ENCODE measurements around the gene RPIA. TPM values are rescaled to one million over a fixed set of nuclear protein-coding genes. Genes with fewer than 3 reads are reported as not detected.

RPIA gene
- total and polyA plus RNA-seq, 9 of the 15 experiments (the other 6 are each of a cell fraction or from before 2014, with no cell fraction given) = 7.8 to 41.2 (median 25.8) TPM

DNA sequence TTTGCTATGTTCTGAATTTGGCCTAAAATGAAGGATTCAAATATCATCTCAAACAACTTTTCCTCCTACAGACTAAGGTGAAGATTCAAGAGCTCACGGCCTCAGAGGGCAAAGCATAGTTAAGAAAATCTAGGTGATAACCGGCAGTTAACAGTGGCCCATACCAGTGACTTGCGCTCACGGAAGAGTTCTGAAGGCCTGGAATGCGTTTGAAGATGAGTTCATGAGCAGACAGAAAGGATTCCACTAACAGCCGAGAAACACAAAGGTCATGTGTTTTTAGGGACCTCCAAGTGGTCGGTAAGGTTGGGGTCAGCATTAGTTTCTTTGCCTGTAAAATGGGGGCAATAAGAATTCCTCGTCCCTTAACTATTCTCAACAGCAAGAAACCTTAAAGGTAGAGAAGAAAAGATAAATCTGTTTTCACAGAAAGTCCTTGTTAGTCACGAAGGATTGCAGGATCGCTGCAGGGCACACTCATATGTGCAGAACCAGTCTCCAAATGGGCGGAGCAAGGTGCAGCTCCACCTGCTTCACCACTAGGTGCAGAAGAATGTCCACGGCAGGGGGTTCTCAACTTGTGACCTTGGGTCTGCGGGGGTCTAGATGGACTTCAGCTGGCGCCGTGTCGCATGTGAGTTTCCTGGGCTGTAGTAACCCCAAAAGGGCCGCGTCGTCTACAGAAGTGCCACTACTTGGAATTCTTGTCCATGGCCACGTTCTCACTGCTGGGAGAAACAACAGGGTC lies 708 bp upstream of the RPIA start (continued):
- TF ChIP-seq CBX3 (IDR thresholded peaks at IDR 0.05; ENCODE audit: borderline replicate concordance in 1 of 2, low read length in 2 of 2) (0 out of 3 replicates have a peak, but pooled peaks of 1 of the 2 experiments have one; percentile 10), RFX7 (CRISPR knock-in tag; IDR thresholded peaks at IDR 0.05) (no peak), POLR3A (IDR thresholded peaks at IDR 0.05; ENCODE audit: borderline replicate concordance, extremely low read depth, insufficient read depth, insufficient read length) (no peak), MAFK (IDR thresholded peaks at IDR 0.05; ENCODE audit: low read length) (no peak), DPF2 (IDR thresholded peaks at IDR 0.05) (no peak; the same call in 1 of the 2 replicates), HMGN3 (IDR thresholded peaks at IDR 0.05; ENCODE audit: borderline replicate concordance, extremely low read depth, insufficient read length, low read depth, low read length) (no peak), ZNF551 (CRISPR knock-in tag; IDR thresholded peaks at IDR 0.05) (no peak), TAF9B (IDR thresholded peaks at IDR 0.05; ENCODE audit: partially characterized antibody) (peak; percentile 4), ILF3 (IDR thresholded peaks at IDR 0.05; ENCODE audit: borderline replicate concordance) (no peak), NCOA2 (IDR thresholded peaks at IDR 0.05; ENCODE audit: partially characterized antibody in 2 of 2) (no peak), ZNF347 (CRISPR knock-in tag; IDR thresholded peaks at IDR 0.05; ENCODE audit: low read depth) (no peak), ZBTB34 (CRISPR knock-in tag; IDR thresholded peaks at IDR 0.05) (no peak), XRCC5 (IDR thresholded peaks at IDR 0.05; ENCODE audit: low read depth, low read length) (no peak), ETV5 (CRISPR knock-in tag; IDR thresholded peaks at IDR 0.05; ENCODE audit: low read depth) (0 out of 2 replicates have a peak, but pooled peaks have one; percentile 26), GTF2E2 (tag; IDR thresholded peaks at IDR 0.05) (no peak), ZBTB17 (CRISPR knock-in tag; IDR thresholded peaks at IDR 0.05) (no peak)
- TF ChIP-seq, protein P1, sequence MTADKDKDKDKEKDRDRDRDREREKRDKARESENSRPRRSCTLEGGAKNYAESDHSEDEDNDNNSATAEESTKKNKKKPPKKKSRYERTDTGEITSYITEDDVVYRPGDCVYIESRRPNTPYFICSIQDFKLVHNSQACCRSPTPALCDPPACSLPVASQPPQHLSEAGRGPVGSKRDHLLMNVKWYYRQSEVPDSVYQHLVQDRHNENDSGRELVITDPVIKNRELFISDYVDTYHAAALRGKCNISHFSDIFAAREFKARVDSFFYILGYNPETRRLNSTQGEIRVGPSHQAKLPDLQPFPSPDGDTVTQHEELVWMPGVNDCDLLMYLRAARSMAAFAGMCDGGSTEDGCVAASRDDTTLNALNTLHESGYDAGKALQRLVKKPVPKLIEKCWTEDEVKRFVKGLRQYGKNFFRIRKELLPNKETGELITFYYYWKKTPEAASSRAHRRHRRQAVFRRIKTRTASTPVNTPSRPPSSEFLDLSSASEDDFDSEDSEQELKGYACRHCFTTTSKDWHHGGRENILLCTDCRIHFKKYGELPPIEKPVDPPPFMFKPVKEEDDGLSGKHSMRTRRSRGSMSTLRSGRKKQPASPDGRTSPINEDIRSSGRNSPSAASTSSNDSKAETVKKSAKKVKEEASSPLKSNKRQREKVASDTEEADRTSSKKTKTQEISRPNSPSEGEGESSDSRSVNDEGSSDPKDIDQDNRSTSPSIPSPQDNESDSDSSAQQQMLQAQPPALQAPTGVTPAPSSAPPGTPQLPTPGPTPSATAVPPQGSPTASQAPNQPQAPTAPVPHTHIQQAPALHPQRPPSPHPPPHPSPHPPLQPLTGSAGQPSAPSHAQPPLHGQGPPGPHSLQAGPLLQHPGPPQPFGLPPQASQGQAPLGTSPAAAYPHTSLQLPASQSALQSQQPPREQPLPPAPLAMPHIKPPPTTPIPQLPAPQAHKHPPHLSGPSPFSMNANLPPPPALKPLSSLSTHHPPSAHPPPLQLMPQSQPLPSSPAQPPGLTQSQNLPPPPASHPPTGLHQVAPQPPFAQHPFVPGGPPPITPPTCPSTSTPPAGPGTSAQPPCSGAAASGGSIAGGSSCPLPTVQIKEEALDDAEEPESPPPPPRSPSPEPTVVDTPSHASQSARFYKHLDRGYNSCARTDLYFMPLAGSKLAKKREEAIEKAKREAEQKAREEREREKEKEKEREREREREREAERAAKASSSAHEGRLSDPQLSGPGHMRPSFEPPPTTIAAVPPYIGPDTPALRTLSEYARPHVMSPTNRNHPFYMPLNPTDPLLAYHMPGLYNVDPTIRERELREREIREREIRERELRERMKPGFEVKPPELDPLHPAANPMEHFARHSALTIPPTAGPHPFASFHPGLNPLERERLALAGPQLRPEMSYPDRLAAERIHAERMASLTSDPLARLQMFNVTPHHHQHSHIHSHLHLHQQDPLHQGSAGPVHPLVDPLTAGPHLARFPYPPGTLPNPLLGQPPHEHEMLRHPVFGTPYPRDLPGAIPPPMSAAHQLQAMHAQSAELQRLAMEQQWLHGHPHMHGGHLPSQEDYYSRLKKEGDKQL (CRISPR knock-in tag; IDR thresholded peaks at IDR 0.05; ENCODE audit: borderline replicate concordance) = no peak
- TF ChIP-seq, protein P2, sequence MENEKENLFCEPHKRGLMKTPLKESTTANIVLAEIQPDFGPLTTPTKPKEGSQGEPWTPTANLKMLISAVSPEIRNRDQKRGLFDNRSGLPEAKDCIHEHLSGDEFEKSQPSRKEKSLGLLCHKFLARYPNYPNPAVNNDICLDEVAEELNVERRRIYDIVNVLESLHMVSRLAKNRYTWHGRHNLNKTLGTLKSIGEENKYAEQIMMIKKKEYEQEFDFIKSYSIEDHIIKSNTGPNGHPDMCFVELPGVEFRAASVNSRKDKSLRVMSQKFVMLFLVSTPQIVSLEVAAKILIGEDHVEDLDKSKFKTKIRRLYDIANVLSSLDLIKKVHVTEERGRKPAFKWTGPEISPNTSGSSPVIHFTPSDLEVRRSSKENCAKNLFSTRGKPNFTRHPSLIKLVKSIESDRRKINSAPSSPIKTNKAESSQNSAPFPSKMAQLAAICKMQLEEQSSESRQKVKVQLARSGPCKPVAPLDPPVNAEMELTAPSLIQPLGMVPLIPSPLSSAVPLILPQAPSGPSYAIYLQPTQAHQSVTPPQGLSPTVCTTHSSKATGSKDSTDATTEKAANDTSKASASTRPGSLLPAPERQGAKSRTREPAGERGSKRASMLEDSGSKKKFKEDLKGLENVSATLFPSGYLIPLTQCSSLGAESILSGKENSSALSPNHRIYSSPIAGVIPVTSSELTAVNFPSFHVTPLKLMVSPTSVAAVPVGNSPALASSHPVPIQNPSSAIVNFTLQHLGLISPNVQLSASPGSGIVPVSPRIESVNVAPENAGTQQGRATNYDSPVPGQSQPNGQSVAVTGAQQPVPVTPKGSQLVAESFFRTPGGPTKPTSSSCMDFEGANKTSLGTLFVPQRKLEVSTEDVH (IDR thresholded peaks at IDR 0.05; ENCODE audit: low read depth, partially characterized antibody) = no peak
